ENCODE results near the gene ARID3A.
"Not testable (repeated sequence)": the region's sequence is repeated elsewhere in the genome, so short reads cannot be mapped to it uniquely, and the experiment has no call there.

The ARID3A gene

GRCh38 chr19:1012334-1012733 is 86.5 kb downstream of the ARID3A start:
- FAIRE-seq (no peak), DNase-seq (ENCODE audit: insufficient read length, low spot score) (no peak)

- DNase-seq (ENCODE audit: insufficient read length, low spot score): no peak
- FAIRE-seq: no peak
Measured at GRCh38 chr19:1013218-1013617, 87.4 kb downstream of the ARID3A start.

DNA sequence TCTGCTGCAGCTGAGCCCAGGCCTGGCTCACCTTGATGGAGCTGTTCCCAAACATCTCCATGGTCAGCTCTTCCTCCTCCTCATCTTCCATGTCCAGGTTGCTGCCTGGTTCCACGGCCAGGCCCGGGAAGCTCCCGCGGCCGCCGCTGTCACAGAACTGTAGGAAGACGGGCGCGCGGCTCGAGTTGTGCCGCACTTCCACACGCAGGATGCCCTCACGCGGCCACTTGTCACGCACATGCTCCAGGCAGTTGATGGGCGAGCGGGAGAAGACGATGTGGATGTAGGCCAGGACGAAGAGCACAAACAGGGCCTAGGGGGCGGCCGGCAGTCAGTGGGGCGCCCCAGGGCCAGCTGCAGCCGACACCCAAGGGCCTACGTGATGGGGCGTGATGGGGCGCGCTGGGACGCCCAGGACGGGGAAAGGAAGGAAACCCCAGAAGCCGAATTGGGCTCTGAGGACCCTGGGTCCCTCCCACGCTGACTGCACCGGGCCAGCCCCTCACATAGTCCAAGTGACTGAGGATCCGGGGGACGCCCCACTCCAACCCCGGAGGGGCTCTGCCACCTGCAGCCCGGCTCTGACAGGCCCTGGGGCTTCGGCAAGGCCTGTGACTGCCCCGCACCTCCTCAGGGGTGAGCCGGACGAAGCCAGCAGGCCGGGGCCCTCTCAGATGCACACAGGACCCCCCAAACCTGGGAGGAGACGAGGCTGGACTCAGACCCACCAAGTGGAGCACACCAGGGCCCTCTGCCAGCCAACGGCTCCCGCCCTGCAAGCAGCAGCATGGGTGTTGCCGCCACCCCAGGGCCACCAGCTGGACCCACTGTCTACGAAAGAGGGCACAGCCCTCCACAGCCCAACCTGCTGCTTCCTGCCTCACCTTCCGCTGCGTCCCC is 88.6 kb downstream of the ARID3A start:
- FAIRE-seq (no peak), DNase-seq (ENCODE audit: insufficient read length, low spot score) (no peak)

GRCh38 chr19:1015061-1015781 is 89.4 kb downstream of the ARID3A start:
- DNase-seq (ENCODE audit: insufficient read length, low spot score) (no peak), FAIRE-seq (no peak)

- FAIRE-seq (no peak), DNase-seq (ENCODE audit: insufficient read length, low spot score) (no peak)
Measured at GRCh38 chr19:1015782-1016646, 90.2 kb downstream of the ARID3A start.

GRCh38 chr19:1016647-1017114 is 90.8 kb downstream of the ARID3A start:
- FAIRE-seq (peak; percentile 78), DNase-seq (ENCODE audit: insufficient read length, low spot score) (no peak)

GRCh38 chr19:1017115-1017905 is 91.5 kb downstream of the ARID3A start:
- no peak for DNase-seq (ENCODE audit: insufficient read length, low spot score)
- no peak for FAIRE-seq

GRCh38 chr19:1017906-1018305 is 92.1 kb downstream of the ARID3A start:
- FAIRE-seq: no peak
- no peak for DNase-seq (ENCODE audit: insufficient read length, low spot score)

DNA sequence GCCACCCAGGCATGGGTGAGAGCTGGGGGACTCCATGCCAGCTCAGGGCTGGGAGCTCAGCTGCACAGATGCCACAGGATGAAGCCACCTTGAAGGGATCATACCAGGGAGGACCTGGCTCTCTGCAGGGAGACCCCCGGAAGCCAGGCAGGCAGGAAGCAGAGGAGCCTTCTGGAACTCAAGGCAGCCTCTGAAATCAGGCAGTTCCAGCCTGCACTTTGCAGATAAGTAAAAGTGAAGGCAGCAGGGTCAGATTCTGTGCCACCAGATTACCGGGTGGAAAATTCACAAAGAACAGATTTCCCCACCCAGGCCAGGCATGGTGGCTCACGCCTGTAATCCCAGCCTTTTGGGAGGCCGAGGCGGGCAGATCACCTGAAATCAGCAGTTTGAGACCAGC is 92.6 kb downstream of the ARID3A start:
- FAIRE-seq: no peak
- no peak for DNase-seq (ENCODE audit: insufficient read length, low spot score)

- FAIRE-seq (no peak), DNase-seq (ENCODE audit: insufficient read length, low spot score) (no peak)
Measured at GRCh38 chr19:1018932-1019615, 93.2 kb downstream of the ARID3A start.

- DNase-seq (ENCODE audit: insufficient read length, low spot score): no peak
- FAIRE-seq: no peak
Measured at GRCh38 chr19:1019616-1019961, 93.8 kb downstream of the ARID3A start.

DNA sequence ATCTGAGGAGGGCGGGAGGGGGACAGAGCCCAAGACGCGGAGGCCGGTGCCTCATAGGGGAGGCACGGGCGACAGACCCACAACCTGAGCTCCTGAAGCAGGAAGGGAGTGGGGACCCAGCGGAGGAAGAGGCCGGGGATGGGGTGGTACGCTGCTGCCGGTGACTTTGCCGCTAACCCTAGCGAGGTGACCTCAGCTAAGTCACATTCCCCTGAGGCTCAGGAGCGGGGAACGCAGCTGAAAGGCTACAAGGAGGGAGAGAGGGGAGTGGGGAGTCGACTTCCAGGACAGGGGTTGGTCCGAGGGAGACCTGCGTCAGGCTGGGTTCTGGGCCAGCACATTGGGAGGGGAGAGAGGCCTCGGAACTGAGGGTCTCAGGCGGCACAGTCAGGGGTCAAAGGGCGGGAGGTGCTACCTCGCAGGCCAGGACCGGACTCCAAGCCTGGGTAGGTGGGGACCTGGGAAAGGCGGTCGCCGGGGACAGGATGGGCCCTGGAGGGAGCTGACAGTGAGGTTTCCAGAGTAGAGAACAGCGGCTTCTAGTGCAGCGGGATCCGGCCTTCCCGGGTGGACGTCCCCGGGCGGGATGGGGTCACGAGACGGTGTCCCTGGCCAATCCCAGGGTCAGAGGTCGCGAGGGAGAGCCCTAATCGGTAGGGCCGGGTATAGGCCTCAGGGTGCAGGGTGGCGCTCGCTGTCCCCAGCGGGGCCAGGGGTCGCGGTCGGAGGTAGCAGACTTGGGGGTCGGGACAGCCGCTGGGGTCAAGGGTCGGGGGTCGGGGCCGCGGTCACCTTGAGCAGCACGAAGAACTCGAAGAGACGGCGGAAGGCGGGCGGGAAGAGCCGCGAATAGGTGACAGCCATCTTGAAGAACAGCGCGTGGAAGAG is 94.4 kb downstream of the ARID3A start:
- FAIRE-seq: no peak

GRCh38 chr19:1020868-1021425 is 95.1 kb downstream of the ARID3A start, which contains the start of gene TMEM259:
Gene TMEM259, minus strand, starts transcription at chr19:1021123. Its CDS starts 127 bp downstream, at chr19:1020996.
- FAIRE-seq (peak; percentile 38), DNase-seq (ENCODE audit: insufficient read length, low spot score) (peak; percentile 86)

More for the DNA sequence above, 94.4 kb downstream of the ARID3A start:
- DNase-seq (ENCODE audit: insufficient read length, low spot score): no peak

GRCh38 chr19:1023883-1024188 is 98.0 kb downstream of the ARID3A start:
- FAIRE-seq; DNase-seq (ENCODE audit: insufficient read length, low spot score): not testable (repeated sequence)

DNA sequence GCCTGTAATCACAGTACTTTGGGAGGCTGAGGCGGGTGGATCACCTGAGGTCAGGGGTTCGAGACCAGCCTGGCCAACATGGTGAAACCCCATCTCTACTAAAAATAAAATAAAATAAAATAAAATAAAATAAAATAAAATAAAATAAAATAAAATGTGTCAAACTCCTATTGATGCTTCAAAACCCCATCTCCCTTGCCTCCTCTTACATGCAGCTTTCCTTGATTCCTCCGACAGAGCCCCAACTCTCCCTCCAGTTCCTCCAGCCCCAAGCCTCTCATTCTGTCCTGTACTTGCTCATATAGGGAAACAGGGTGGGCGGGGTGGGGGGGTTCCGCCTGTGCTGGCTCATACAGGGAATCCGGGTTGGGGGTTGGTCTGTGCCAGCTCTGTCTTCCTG is 99.2 kb downstream of the ARID3A start:
- not testable (repeated sequence) for FAIRE-seq; DNase-seq (ENCODE audit: insufficient read length, low spot score)
